NCI-H2081 treated with DMSO at 0.1 percent for 48 hours (cell line): ENCODE measurements around the gene NRCAM.

Experiments used
- DNase-seq: peaks from one replicate; lab custom pipeline; 2025; lab: John Stamatoyannopoulos, UW

Gene NRCAM

GRCh38 chr7:108459922-108460551, 3.8 kb upstream of the NRCAM start:
- peak; percentile 30 for DNase-seq

- DNase-seq, result no peak
Measured at GRCh38 chr7:108457871-108458270, 1.6 kb upstream of the NRCAM start.

- DNase-seq, result no peak
Measured at GRCh38 chr7:108456845-108457540, 757 bp upstream of the NRCAM start.

GRCh38 chr7:108455551-108455997, 662 bp downstream of the NRCAM start:
- DNase-seq, result no peak

- DNase-seq, result peak; percentile 64
Measured at GRCh38 chr7:108454674-108455550, 1.3 kb downstream of the NRCAM start.

- no peak for DNase-seq
Measured at GRCh38 chr7:108454317-108454673, 1.9 kb downstream of the NRCAM start.

GRCh38 chr7:108453320-108453719, 2.9 kb downstream of the NRCAM start:
- no peak for DNase-seq

GRCh38 chr7:108452707-108453106, 3.5 kb downstream of the NRCAM start:
- no peak for DNase-seq

- DNase-seq, result no peak
Measured at GRCh38 chr7:108451296-108451848, 4.9 kb downstream of the NRCAM start.

GRCh38 chr7:108450160-108450559, 6.1 kb downstream of the NRCAM start:
- no peak for DNase-seq

GRCh38 chr7:108449521-108449920, 6.7 kb downstream of the NRCAM start:
- DNase-seq, result no peak

- peak; percentile 60 for DNase-seq
Measured at GRCh38 chr7:108448584-108449505, 7.4 kb downstream of the NRCAM start.

- no peak for DNase-seq
Measured at GRCh38 chr7:108442039-108442568, 14.1 kb downstream of the NRCAM start.

GRCh38 chr7:108441392-108441955, 14.8 kb downstream of the NRCAM start:
- no peak for DNase-seq

- DNase-seq, result no peak
Measured at GRCh38 chr7:108440613-108441012, 15.6 kb downstream of the NRCAM start.

GRCh38 chr7:108436906-108437305, 19.3 kb downstream of the NRCAM start:
- no peak for DNase-seq

GRCh38 chr7:108434010-108434409, 22.2 kb downstream of the NRCAM start:
- no peak for DNase-seq

- DNase-seq, result no peak
Measured at GRCh38 chr7:108431099-108431498, 25.1 kb downstream of the NRCAM start.

- DNase-seq, result no peak
Measured at GRCh38 chr7:108430664-108431063, 25.6 kb downstream of the NRCAM start.

GRCh38 chr7:108427766-108428165, 28.5 kb downstream of the NRCAM start:
- DNase-seq, result no peak
